ENCODE data around the gene WDR88. TPM values are rescaled to one million over a fixed set of nuclear protein-coding genes. Genes with fewer than 3 reads are reported as not detected.

WDR88 gene
- total RNA-seq, 1 donor from 2014 or later, result not detected

DNA sequence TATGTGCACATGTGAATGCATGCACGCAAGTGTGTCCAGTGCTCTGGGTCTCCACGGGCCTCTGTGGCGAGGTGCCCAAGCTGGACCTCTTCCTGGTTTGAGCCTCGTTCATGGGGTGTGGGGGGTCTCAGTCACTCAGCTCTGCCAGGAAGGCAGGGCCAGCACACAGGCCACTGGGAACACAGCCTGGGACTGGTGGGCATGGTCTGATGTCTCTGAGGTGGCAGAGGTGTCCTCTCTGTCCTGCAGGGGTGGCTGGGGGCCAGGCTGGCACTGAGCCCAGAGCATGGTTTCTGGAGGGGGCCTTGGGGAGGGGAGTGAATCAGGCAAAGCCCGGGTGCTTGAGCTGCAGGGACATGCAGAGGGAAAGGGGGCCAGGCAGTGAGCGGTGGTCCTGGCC, 71.6 kb downstream of the WDR88 start:
- Histone ChIP-seq H3K4me3 (ENCODE audit: low read depth, low read length) (no peak overlapping the region), H3K36me3 (ENCODE audit: control insufficient read depth, insufficient read depth, low read length) (no peaks in the 10 kb centered on the region), H3K27me3 (ENCODE audit: control insufficient read depth, insufficient read depth, low read length) (no peaks in the 10 kb centered on the region)
- DNase-seq (ENCODE audit: low read depth), result no peak
- TF ChIP-seq, protein P1, sequence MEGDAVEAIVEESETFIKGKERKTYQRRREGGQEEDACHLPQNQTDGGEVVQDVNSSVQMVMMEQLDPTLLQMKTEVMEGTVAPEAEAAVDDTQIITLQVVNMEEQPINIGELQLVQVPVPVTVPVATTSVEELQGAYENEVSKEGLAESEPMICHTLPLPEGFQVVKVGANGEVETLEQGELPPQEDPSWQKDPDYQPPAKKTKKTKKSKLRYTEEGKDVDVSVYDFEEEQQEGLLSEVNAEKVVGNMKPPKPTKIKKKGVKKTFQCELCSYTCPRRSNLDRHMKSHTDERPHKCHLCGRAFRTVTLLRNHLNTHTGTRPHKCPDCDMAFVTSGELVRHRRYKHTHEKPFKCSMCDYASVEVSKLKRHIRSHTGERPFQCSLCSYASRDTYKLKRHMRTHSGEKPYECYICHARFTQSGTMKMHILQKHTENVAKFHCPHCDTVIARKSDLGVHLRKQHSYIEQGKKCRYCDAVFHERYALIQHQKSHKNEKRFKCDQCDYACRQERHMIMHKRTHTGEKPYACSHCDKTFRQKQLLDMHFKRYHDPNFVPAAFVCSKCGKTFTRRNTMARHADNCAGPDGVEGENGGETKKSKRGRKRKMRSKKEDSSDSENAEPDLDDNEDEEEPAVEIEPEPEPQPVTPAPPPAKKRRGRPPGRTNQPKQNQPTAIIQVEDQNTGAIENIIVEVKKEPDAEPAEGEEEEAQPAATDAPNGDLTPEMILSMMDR (IDR thresholded peaks at IDR 0.05; ENCODE audit: insufficient read depth, low read length, poor library complexity, severe bottlenecking), result no peak

DNA sequence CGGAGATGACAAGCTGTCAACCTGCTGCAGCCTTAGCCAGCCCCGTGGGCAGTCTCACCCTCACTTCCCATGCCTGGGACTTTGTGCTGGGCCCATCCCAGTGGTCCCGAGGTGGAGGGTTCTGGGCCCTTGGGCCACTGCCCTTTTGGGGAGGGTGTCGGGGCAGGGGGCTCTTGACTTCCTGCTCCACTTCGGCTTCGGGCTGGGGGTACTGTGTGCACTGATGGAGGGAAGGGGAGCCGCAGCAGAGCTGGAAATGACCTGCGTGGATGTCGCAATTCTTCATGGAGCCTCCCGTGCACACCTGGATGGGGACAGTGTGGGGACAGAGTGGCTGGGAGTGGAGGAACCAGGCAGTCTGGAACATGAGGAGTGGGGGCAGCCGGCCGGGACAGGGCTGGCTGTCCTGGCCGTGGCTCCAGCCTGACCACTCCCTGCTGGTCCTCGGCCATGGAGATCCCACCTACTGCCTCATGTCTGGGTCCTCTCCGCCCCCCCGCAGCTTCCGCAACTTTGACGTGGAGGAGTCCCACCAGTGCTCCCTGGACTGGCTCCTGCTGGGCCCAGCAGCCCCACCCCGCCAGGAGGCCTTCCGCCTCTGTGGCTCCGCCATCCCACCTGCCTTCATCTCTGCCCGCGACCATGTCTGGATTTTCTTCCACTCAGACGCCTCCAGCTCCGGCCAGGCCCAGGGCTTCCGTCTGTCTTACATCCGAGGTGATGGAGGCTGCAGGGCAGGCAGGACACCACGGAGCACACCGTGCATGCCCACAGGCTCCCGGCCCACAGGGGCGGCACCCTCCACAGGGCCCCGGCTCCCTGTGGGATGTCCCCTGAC, 72.4 kb downstream of the WDR88 start:
- no peak overlapping the region for H3K4me3 ChIP-seq (ENCODE audit: low read depth, low read length)
- no peaks in the 10 kb centered on the region for H3K27me3 ChIP-seq (ENCODE audit: control insufficient read depth, insufficient read depth, low read length)
- H3K36me3 ChIP-seq (ENCODE audit: control insufficient read depth, insufficient read depth, low read length), result no peaks in the 10 kb centered on the region
- TF ChIP-seq, protein P1 (IDR thresholded peaks at IDR 0.05; ENCODE audit: insufficient read depth, low read length, poor library complexity, severe bottlenecking), result no peak
- no peak for DNase-seq (ENCODE audit: low read depth)

DNA sequence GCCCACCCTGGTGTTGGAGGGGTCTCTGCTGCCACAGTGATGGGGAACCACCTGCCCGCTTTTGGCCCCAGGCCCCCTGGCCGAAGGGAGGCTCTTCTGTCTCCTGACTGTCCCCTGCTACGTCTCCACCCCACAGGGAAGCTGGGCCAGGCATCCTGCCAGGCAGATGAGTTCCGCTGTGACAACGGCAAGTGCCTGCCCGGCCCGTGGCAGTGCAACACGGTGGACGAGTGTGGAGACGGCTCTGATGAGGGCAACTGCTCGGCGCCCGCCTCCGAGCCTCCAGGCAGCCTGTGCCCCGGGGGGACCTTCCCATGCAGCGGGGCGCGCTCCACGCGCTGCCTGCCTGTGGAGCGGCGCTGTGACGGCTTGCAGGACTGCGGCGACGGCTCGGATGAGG, 73.2 kb downstream of the WDR88 start:
- TF ChIP-seq, protein P1 (IDR thresholded peaks at IDR 0.05; ENCODE audit: insufficient read depth, low read length, poor library complexity, severe bottlenecking), result no peak
- DNase-seq (ENCODE audit: low read depth), result no peak

DNA sequence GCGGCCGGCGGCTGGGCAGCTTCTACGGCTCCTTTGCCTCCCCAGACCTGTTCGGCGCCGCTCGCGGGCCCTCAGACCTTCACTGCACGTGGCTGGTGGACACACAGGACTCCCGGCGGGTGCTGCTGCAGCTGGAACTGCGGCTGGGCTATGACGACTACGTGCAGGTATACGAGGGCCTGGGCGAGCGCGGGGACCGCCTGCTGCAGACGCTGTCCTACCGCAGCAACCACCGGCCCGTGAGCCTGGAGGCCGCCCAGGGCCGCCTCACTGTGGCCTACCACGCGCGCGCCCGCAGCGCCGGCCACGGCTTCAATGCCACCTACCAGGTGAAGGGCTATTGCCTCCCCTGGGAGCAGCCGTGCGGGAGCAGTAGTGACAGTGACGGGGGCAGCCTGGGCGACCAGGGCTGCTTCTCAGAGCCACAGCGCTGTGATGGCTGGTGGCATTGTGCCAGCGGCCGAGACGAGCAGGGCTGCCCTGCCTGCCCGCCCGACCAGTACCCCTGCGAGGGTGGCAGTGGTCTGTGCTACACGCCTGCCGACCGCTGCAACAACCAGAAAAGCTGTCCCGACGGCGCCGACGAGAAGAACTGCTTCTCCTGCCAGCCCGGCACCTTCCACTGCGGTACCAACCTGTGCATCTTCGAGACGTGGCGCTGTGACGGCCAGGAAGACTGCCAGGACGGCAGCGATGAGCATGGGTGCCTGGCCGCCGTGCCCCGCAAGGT, 73.8 kb downstream of the WDR88 start:
- TF ChIP-seq, protein P1 (IDR thresholded peaks at IDR 0.05; ENCODE audit: insufficient read depth, low read length, poor library complexity, severe bottlenecking), result no peak
- Histone ChIP-seq H3K27me3 (ENCODE audit: control insufficient read depth, insufficient read depth, low read length) (no peaks in the 10 kb centered on the region), H3K4me3 (ENCODE audit: low read depth, low read length) (no peak overlapping the region), H3K36me3 (ENCODE audit: control insufficient read depth, insufficient read depth, low read length) (no peaks in the 10 kb centered on the region)
- DNase-seq (ENCODE audit: low read depth), result no peak

More for the DNA sequence above, 73.2 kb downstream of the WDR88 start:
- no peaks in the 10 kb centered on the region for H3K36me3 ChIP-seq (ENCODE audit: control insufficient read depth, insufficient read depth, low read length)
- H3K27me3 ChIP-seq (ENCODE audit: control insufficient read depth, insufficient read depth, low read length), result no peaks in the 10 kb centered on the region
- H3K4me3 ChIP-seq (ENCODE audit: low read depth, low read length), result no peak overlapping the region

DNA sequence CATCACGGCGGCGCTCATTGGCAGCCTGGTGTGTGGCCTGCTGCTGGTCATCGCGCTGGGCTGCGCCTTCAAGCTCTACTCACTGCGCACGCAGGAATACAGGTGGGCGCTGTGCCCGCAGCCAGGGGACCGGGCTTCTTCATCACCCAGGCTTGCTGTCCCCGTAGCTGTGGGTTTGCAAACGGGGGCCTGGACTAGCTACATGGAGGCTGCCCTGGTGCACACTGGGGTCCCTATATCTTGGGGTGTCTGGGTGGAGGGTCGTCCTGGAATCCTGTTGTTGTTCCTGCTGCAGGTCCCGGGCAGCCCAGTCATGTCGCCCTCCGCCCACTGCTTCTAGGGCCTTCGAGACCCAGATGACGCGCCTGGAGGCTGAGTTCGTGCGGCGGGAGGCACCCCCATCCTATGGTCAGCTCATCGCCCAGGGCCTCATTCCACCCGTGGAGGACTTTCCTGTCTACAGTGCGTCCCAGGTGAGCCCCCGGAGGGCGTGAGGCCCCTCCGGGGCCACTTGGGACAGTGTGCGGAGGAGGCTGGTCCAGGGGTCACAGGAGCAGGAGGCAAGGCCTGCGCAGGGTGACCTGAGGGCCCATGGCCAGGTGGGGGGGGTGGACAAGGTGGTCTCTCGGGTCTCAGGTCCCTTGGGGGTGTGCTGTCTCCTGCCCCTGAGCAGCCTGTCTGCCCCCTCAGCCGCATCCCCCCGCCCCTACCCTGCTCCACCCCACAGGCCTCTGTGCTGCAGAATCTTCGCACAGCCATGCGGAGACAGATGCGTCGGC, 74.5 kb downstream of the WDR88 start:
- Histone ChIP-seq H3K36me3 (ENCODE audit: control insufficient read depth, insufficient read depth, low read length) (no peaks in the 10 kb centered on the region), H3K4me3 (ENCODE audit: low read depth, low read length) (no peak overlapping the region), H3K27me3 (ENCODE audit: control insufficient read depth, insufficient read depth, low read length) (no peaks in the 10 kb centered on the region)
- no peak for DNase-seq (ENCODE audit: low read depth)
- TF ChIP-seq, protein P1 (IDR thresholded peaks at IDR 0.05; ENCODE audit: insufficient read depth, low read length, poor library complexity, severe bottlenecking), result no peak
